ENCODE measurements around the gene ST6GALNAC4.

The ST6GALNAC4 gene

DNA sequence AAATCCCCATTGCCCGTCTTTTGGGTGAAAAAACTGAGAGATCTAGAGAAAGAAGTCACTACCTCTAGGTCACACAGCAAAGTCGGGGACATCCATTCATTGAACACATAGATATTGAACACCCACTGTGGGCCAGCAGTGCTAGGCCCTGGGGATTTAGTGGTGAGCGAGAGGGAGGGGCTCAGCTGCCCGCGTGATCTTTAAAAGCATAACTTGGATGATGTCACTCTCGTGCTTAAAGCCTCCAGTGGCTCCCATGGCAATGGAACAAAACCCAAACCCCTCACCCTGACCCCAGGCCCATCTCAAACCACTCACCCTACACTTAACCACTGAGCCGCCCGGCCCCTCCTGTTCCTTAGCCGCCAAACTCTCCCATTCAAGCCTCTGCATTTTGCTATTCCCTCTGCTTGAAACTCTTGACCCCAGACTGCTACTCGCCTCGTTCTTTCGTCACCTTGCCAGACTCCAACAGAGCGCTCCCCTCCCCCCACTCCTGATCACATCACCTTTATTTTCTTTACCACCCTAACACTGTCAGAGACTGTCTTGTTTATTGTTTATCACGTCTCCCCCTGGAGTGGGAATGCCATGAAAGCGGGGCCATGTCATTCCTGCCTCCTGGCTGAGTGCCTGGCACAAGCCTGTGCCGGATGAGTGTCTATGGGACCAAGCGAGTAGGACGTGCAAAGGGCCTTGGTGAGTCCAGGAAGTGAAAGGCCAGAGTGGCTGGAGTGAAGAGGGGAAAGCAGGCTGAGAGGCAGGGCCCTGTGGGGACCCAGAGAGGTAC lies 14.4 kb upstream of the ST6GALNAC4 start:
- DNase-seq (ENCODE audit: low read depth in 3 of 3, low spot score in 1 of 3) = no peak

DNA sequence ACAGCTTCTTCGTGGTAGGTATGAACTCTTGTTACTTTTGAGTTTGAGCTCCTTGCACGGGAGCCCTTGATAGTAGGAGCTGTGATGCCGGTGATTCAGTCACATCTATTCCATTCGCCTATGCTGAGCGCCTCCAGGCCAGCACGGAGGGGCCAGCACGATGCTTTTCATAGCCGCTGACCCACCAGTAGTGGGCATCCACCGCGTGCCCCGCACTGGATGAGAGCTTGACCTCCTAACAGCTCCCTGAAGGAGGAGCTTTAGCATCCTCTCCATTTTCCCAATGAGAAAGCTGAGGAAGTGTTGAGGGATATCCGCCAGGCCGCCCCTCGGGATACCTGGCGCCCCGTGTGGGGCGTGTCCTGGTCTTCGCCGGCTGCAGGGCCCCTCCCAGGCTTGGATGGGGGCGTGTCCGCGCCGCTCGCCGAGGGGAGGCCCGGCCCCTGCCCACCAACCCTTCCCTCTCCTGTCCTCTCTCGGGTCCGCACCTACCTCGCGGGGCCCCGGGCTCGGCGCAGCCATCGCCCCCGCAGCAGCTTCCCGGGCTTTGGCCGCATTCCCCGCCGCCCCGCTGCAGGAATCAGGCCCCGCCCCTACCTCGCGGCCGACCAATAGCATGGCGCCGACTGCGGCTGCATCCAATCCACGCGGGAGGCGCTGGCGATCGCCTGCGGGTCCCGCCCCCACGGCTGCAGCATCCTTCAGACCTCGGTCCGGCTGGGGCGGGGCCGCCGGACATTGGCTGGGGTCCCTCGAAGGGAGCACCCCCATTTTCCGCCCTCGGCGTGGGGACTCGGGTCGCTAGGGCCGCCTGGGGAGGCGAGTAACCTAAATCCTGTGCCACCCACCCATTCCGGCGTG lies 13.6 kb upstream of the ST6GALNAC4 start, which contains the start of gene PIP5KL1:
Gene PIP5KL1 (minus strand): TSS at position 547 of the 861 bp plus-strand sequence. CDS start 25 bp downstream, at position 522.
- DNase-seq (ENCODE audit: low read depth in 3 of 3, low spot score in 1 of 3) = peak in 2 of 3 donors; percentile 38 to 64

DNA sequence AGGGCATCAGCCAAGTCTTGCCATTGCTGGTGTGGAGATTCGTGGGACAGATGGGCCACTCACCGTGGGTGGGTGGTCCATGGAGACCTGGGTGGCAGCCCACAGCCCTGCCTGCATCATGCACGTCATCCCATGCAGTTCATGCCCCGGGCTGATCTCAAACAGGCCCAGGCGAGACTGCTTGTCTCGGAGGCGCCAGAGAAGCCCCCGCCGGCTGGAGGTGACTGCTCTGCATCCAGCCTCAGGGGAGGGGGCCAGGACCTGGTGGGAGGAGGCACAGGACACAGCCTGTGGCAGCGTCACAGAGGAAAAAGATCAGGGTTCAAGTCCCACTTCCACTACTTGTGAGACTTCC lies 12.8 kb upstream of the ST6GALNAC4 start:
- DNase-seq (ENCODE audit: low read depth in 3 of 3, low spot score in 1 of 3) = no peak

DNA sequence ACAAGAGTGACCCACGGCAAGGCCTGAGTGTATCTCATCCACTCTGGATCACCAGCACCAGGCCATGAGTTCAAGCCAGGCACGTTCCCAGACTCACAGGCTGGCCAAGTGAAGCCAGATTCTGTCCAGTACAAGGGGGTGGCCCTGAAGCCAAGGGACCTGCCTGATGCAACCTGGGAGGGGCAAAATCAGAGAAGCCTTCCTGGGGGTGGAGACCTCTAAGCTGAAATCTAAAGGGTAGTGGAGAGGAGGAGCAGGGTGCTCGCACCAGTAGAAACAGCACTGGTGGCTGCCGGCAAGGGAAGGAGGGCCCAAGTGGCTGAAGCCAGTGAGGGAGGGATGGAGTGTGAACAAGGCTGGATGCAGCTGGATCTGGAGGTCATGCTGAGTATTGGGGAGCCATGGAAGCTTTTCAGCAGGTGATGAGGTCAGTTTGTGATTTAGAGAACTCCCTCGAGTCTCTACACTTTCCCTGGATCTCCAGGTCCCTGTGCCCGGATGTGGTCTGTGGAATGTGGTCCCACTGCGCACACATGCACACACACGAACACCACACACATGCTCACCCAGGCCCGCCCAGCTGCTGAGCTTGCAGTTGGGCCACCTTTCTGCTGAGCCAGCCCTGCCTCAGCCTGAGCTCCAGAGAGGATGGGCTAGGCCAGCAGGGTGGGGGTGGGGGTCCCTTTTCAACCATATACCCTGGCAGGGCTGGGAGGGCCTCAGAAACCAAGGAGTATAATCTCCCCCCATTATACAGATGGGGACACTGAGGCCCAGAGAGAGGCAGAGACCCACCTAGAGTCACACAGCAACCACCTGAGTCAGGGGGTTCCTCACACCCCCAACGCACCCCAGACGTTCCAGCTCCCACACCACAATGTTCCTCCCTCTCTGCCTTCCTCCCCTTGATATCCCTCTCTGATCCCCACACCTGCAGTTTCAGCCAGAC lies 12.1 kb upstream of the ST6GALNAC4 start:
- no peak for DNase-seq (ENCODE audit: low read depth in 3 of 3, low spot score in 1 of 3)

DNA sequence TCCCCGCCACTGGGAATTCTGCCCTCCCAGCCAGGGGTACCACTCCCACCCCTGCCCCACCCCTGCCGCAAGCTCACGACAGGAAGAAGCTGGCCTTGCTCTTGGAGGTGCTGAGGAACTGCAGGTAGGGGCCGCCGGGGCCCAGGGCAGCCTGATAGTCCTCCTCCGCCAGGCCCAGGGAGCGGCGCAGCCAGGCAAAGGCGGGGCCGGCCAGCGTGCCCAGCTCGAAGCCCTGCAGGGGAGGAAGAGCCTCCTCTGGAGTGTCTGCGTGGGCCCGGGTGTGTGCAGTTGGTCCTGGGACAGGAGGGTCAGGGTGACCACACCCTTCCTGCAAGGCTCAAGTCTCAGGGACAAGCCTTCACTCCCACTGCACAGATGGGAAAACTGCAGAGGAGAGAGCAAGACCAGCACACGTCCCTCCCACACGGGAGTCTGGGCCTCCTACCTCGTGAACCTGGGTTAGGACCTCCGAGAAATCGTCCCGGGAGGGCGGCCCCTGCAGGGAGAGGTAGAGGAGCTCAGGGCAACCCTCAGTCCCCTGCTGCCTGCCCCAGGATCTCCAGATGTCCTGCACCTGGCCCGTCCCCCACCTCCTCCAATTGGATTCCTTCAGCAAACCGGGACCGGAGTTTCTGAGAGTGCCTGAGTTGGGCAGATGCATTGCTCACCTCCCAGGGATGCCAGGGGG lies 11.3 kb upstream of the ST6GALNAC4 start:
- DNase-seq (ENCODE audit: low read depth in 3 of 3, low spot score in 1 of 3) = no peak

DNA sequence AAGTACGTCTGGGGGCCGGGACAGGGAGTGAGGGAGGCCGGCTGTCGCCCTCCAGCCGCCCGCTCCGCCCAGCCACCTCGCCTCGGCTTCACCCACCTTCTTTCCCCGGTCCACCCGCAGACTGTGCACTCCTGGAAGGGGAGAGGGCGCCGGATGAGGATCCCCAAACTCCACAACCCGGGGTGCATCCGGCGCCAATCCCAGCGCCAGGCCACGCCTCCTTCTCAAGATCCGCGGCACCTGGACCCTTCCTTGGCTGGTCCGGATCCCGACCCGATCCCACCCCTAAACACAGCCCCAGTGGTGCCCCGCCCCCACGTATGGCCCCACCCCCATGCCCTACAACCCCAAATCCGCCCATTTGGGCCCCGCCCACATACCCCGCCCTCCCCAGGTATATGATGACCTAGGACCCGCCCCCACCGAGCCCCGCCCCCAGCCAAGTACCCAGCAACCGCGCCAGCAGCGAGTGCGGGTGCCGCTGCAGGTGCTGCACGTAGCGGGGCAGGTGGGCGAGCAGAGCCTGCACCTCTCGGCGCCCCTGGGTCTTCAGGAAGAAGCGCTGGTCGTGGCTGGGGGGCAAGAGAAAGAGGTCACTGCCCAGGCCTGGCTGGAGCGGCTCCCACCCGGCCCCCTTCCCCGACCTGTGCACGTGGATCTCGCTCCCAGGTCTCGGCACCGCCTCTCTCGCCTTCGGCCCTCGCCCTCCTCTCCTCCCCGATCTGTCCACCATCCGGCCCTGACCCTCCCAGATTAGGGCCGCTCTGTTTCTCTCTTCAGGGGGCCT lies 10.6 kb upstream of the ST6GALNAC4 start:
- DNase-seq (ENCODE audit: low read depth in 3 of 3, low spot score in 1 of 3) = peak; percentile 51 to 59 (median 54)

DNA sequence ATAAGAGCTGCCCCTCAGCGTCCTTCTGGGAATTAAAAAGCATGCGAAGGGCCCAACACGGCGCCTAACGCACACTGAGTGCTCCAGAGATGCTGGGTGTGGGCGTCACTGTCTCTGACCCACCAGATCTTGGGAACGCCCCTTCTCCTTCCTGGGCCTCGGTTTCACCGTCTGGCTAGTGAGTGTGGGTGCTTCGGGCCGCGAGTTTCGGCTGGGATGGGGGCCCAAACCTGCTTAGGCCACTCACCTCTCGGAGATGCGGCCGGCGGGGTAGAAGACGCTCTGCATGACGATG lies 10.0 kb upstream of the ST6GALNAC4 start:
- no peak for DNase-seq (ENCODE audit: low read depth in 3 of 3, low spot score in 1 of 3)

DNA sequence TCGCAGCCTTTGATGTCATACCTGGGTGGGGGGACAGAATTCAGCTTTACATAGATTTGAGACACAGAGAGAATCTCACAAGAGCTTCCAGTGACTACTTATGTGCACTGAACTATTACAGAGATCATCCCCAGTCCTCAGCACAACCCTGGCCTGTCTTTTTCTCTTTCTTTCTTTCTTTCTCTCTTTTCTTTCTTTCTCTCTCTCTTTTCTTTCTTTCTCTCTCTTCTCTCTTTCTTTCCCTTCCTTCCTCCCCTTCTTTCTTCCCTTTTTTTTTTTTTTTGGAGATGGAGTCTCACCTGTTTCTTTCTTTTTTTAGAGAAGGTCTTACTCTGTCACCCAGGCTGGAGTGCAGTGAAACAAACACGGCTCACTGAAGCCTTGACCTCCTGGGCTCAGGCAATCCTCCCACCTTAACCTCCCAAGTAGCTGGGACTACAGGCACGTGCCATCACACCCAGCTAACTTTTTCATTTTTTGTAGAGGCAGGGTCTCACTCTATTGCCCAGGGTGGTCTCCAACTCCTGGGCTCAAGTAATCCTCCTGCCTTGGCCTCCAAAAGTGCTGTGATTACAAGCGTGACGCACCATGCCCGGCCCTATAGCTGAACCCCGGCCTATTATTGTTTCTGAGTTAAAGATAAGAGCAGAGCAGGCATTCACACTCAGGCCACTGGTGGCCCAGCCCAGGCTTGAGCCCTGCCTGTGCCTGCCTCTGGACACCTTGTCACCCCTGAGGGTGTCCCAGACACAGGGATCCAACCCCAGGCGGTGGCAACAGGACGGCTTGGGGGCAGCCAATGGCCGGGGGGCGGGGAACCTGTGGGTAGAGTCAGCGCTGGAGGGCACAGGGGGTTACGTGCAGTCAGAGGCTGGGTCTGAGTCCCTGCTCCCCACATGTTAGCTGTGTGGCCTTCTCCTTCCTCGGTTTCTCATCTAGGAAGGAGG lies 9.4 kb upstream of the ST6GALNAC4 start:
- DNase-seq (ENCODE audit: low read depth in 3 of 3, low spot score in 1 of 3) = no peak

DNA sequence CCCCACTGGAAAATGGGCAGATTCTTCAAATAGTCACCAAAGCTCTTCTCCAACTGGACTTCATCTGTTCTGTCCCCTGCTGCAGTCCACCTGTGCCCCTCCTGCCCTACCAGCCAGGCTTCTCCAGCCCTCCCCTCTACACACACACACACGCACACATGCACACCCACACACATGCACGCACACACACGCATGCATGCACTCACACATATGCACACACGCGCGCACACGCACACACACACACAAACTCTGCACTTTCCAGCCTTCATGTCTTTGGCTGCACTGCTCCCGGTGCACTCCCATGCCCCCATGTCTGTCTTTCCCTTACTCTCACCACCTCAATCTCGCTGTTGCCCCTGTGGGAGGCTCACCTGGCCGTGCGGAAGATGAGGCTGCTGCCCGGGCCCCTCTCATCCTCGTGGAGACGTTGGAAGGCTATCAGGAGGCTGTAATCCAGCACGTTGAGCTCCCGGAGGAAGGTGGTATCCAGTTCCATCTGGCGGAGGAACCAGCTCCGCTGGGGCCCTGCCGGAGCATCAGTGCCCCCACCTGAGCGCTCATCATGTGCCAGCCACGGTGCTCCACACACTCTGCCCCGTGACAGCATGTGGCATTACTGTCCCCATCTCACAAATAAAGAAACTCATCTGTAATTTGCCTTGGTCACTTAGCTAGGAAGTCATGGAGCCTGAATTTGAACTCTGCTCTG lies 8.0 kb upstream of the ST6GALNAC4 start:
- DNase-seq (ENCODE audit: low read depth in 3 of 3, low spot score in 1 of 3) = no peak

DNA sequence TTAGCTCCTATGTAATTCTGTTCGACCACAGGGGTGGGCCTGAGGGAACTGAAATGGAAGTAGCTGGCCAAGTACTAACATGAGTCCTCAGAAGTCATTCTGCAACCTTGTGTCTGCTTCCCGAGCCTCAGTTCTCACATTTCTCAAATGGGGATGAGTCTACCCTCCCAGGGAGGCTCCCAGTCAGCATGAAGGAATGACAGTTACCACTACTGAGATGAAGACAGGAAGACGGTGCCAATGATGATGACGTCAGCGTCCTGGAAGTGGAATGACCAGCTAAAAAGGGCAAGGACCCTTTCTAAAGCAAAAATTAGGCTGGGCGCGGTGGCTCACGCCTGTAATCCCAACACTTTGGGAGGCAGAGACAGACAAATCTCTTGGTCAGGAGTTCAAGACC lies 6.9 kb upstream of the ST6GALNAC4 start:
- DNase-seq (ENCODE audit: low read depth in 3 of 3, low spot score in 1 of 3) = no peak

DNA sequence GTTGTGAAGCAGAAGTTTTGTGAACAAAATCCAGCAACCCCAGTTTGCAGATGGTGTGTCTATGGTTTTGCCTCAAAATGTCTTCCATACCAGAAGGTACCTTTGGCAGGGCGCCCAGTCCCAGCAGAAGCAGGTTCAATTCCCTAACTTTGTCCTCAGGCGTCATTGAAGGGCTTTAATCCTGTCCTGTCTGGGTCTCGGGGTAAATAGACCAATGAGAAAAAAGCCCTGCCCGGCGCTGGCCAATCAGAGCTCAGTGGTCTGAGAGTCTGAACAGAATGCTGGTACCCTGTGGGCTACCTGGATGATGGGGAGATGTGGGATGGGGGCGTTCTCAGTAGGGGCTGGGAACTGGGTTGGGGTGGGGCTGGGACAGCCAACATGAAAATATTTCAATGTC lies 6.2 kb upstream of the ST6GALNAC4 start:
- DNase-seq (ENCODE audit: low read depth in 3 of 3, low spot score in 1 of 3) = no peak

DNA sequence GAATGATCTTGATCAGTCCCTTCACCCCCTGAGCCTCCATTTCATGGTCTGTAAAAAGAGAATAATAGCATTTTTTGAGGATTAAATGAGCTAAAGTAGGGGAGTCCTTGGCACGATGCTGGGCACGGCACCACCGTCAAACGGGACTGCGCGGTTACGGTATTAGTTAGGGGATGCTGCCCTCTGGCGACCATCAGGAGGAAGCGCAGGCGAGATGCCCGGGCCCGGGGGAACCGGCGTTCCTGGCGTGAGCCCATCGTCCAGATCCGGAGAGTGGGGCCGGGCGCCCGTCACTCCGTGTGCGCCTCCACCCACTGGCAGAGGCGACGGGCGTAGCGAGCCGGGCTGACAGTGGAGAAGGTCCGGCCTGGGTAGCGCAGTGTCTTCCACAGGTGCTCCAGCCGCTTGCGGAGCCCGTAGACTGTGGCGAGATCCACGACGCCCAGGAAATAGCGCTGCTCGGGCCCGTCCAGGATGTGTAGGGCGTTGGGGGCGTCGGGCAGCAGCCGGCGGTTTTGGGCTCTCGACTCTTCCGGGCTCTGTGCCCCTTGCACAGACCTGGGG lies 4.8 kb upstream of the ST6GALNAC4 start:
- DNase-seq (ENCODE audit: low read depth in 3 of 3, low spot score in 1 of 3) = peak; percentile 34 to 72 (median 67)

DNA sequence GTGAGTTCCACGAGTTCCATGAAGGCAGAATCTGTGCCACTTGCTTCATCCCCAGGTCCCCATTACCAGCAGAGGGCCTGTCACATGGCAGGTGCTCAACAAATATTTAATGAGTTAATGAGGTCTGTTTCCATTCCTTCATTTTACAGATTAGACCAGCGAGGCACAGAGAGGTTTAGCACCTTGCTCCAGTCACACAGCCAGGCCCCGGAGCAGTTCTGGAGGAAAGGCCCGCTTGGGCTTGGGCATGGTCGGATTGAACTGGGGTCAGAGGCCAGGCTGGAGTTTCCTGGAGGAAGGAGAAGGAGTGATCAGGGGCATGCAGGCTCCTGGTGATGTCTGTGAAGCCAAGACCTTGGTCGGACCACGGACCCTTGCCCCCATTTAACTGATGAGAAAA lies 4.0 kb upstream of the ST6GALNAC4 start:
- no peak for DNase-seq (ENCODE audit: low read depth in 3 of 3, low spot score in 1 of 3)

DNA sequence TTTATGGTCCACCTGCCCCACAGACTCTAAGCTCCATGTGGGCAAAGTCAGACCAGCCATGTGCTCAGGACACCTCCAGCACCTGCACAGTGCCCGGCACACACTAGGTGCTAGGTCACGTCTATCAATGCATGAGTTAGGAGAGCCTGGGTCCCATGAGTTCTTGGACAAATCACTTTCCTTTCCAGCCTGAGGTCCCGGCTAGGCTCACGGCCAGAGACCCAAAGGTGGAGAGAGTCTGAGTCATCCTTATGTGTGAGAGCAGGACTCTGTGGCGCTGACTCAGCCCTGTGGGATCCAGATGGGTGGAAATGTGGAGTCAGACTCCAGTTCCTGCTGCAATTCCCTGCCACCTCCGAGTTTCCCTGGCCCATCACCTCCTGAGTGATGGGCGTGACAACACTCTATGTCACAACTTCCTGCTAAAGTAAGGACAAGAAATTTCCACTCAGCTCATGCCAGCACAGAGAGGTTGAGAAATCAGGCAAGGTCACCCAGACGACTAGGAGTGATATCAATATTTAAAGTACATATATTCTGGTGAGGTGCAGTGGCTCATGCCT lies 2.5 kb upstream of the ST6GALNAC4 start:
- no peak for DNase-seq (ENCODE audit: low read depth in 3 of 3, low spot score in 1 of 3)

DNA sequence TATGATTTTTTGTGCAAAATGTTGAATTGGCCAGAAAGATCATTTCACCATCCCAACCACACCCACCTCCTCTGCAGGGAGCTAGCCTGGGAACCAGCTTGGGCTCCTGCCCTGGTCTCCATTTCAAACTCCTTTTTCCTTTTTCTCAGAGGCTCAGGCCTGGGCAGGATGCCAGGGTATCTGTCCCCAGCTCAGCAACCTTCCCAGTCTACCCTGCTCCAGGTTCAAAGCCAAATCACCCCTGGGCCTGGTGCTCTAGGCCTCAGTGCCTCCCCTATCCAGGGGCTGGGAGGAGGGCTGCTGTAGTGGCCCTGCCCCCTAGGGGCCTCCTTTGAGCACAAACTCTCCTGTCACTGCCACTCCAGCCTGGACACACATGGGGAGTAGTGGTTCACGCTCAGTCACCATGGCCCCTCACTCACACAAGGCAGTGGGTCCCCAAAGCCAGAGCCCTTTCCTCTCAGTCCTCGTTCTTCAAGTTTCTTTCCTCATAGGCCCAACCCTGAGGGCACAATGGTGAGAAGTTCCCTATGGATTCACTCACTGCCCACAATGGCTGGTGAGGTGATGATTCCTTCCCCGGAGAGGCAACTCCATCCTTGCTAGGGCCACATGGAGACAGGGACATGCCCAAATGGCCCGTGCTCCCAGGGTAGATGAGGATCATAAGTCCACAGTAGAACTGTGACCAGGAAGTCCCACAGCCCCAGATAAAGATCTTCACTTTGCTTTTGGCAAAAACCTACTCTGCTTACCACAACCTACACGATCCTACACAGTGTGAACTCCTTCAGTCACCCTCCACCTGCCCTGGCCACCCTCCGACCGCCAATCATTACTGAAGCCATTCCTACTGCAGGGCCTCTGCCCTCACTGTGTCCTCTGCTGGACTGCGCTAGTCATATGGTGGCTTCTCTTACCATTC lies 1.6 kb upstream of the ST6GALNAC4 start:
- no peak for DNase-seq (ENCODE audit: low read depth in 3 of 3, low spot score in 1 of 3)

DNA sequence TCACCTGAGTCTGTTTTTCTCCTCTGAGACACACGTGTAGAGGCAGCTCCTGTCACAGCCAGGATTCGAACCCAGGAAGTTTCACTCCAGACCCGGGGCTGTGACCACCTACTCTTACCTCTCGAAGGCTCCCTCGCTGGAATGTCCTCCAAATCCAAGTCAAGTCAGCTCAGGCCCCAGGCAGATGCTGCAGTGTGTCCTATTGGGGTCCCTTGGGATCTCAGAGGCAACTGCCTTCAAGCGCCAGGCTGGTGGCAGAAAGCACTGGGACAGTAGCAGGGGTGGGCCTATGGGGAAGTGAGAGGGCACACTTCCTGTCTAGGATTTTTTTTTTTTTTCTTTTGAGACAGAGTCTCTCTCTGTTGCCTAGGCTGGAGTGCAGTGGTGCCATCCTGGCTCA lies 762 bp upstream of the ST6GALNAC4 start:
- DNase-seq (ENCODE audit: low read depth in 3 of 3, low spot score in 1 of 3) = no peak
